CMK (cell line): ENCODE data around the gene CDK17.
"Not testable (repeated sequence)": the region's sequence is repeated elsewhere in the genome, so short reads cannot be mapped to it uniquely, and the experiment has no call there.

Source experiments
- DNase-seq: peaks from one replicate; pipeline ENCODE4 v3.0.0-alpha.2; 2010; ENCODE audit warnings: low read depth

The CDK17 gene

GRCh38 chr12:96387981-96388380 lies 12.3 kb downstream of the CDK17 start:
- no peak for DNase-seq

DNA sequence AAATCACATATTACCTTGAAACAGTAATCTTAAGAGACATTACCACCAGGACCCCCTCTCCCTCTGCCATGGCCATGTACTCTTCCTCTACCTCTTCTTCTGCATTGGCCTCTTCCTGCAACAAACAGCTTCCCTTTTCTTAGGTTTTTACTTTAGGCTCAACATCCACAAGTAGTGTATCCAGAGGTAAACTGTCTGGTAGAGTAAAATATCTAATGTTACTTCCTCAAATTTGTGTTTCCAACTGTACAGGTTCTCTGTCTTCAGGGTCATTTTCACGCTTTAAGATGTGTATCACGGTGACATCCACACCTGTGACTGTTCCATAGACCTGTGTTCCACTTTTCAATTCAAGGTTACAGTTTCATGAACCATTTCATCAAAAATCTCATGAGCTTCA lies 13.4 kb downstream of the CDK17 start:
- no peak for DNase-seq

DNA sequence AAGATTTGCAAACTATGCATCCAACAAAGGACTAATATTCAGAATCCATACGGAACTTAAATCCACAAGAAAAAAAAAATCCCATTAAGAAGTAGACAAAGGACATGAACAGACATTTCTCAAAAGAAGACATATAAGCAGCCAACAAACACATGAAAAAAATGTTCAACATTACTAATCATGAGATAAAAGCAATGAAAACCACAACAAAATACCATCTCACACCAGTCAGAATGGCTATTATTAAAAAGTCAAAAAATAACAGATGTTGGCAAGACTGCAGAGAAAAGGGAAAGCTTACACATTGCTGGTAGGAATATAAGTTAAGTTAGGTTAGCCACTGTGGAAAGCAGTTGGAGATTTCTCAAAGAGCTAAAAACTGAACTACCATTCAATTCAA lies 16.2 kb downstream of the CDK17 start:
- DNase-seq: no peak

GRCh38 chr12:96383371-96383770 lies 16.9 kb downstream of the CDK17 start:
- no peak for DNase-seq

DNA sequence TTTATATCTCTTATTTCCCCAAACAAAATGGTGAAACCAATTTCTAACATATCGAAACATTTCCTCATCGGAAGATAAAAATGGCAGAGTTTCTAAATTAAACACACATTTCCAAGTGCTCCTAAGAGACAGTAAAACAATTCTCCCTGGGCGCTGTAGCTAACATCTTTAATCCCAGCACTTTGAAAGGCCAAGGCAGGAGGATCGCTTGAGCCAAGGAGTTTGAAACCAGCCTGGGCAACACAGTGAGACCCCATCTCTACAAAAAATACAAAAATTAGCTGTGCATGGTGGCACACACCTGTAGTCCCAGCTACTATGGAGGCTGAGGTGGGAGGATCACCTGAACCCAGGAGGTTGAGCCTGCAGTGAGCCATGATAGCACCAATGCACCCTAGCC lies 20.5 kb downstream of the CDK17 start:
- DNase-seq: not testable (repeated sequence)

- no peak for DNase-seq
Measured at GRCh38 chr12:96378319-96378718, 21.9 kb downstream of the CDK17 start.

GRCh38 chr12:96376865-96377264 lies 23.4 kb downstream of the CDK17 start:
- no peak for DNase-seq

GRCh38 chr12:96375841-96376604 lies 24.2 kb downstream of the CDK17 start:
- DNase-seq: no peak

- DNase-seq: no peak
Measured at GRCh38 chr12:96375170-96375569, 25.1 kb downstream of the CDK17 start.

DNA sequence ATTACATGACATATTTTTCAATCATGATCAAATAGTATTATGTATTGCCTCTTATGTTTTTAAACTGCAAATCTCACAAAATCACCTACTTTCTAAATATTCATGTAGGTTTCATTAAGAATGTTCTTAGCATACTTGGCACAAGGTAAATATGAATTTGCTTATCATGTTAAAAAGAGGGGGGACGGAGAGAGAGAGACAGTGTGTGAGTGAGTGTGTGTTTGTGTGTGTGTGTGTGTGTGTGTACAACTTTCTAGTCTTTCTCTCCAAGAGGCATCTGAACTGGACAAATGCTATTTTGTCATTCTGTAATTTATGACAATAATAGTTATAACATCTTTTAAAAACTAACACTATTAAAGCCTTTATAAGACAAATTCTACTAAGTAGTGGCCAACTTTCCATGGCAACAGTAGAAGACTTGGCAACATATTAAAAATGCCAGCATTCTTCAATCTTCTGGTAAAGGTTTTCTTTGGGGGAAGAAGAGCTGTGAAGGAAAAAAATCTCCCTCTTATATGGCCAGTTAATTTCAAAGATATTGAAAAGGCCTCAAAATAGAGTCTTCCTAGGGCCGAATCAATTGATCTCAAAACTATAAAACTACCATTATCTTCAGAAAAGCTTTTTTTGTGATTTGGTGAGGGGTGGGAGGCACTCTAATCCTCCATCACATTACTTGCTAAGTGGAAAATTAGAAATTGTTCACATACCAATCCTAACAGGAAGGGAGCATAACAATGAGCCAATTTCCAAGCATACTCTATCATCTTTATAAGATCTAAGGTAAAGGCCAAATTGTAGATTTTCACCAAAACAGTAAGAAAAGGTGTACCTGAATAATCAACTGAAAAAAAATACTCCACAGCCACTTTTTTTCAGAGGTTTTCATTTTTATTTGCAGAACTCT lies 28.2 kb downstream of the CDK17 start:
- no peak for DNase-seq

DNA sequence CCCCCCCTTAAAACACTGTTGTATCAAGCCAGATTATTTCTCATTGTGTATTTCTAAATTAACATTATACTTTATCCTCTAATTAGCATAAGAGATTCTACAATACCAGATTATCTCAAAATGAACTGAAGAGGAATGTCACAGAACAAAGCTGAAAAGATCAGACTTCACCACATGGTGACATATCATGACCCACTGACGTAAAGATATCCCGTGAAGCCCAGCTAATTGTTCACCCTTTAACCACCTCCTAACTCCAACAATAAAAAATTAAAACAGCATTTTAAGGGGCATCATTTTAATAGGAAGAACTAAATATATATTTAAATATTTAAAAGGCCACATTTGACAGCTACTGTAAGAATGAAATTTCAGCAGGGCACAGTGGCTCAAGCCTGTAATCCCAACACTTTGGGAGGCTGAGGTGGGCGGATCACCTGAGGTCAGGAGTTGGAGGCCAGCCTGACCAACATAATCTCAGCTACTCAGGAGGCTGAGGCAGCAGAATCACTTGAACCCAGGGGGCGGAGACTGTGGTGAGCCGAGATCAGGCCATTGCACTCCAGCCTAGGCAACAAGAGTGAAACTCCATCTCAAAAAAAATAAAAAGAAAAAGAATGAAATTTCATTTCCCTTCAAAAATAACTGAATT lies 29.0 kb downstream of the CDK17 start:
- no peak for DNase-seq

DNA sequence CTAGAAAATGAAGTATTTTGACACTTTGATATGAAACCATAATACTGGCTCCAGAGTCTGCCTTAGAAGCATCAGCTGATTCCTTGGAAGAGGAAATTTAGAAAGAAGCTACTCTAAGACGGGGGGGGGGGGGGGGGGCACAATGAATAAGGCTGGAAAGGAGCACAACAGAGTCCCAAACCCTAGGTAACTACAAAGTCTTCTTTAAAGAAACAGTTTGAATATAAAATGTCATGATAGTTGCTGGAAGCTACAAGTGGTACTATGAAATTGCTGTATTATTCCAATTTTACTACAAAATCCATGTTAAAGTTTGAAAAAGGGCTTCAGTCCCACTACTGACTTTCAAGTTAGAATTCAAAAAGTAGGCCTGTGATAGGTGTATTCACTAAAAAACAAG lies 31.6 kb downstream of the CDK17 start:
- no peak for DNase-seq

- DNase-seq: no peak
Measured at GRCh38 chr12:96368233-96368632, 32.0 kb downstream of the CDK17 start.

DNA sequence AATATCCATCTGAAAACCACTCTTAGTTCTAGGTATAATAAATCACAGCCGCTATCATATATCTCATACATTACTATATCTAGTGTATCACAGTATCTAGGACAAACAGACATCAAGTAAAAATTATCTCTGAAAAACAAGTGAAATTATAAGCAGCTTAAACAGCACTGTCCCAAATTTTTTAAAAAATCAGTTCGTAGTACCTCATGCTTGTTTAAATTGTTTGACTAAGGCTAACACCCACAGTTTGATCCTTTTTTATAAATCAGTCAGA lies 33.9 kb downstream of the CDK17 start:
- no peak for DNase-seq

- DNase-seq: no peak
Measured at GRCh38 chr12:96365604-96366380, 34.4 kb downstream of the CDK17 start.

- no peak for DNase-seq
Measured at GRCh38 chr12:96364092-96364700, 36.0 kb downstream of the CDK17 start.

DNA sequence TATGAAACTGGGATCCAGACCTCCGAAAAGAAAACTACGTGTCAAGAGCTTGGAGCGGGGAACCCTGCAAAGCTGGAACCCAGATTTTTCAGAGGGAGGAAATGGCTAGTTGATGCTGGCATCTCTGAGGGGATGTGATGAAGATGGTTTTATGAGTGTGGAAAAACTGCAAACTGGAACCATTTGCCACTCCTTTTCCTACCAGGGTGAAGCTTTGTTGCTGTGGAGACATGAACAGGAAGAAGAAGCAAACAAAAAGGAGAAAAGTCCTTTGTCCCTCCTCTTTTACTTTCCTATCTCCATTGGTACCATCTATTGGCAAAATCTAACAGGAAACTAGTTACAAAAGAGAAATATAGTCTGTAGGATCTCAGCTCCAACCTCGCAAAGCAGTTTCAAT lies 39.2 kb downstream of the CDK17 start:
- no peak for DNase-seq

- no peak for DNase-seq
Measured at GRCh38 chr12:96360550-96360949, 39.7 kb downstream of the CDK17 start.

- no peak for DNase-seq
Measured at GRCh38 chr12:96359328-96359727, 40.9 kb downstream of the CDK17 start.

DNA sequence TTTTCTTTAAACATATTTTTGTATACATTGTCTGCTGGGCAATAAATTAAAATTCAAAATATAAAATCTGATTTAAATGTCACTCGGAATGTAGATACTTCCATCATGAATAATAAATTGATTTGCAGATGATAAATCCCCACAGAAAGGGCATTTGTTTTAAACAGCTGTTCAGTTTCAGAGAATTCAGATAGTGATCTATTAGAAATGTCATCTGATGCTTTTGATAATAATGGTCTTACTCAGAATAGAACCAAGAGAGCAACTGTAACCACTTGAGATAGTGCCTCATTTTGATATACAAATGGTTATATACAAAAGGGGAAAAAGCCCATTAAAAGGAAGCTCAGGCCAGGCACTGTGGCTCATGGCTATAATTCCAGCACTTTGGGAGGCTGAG lies 43.4 kb downstream of the CDK17 start:
- DNase-seq: no peak

- no peak for DNase-seq
Measured at GRCh38 chr12:96354844-96355534, 45.2 kb downstream of the CDK17 start.
